Germinal center (tissue), 1 donor: ENCODE data around the gene ANKFY1.
"Not testable (repeated sequence)": the region's sequence is repeated elsewhere in the genome, so short reads cannot be mapped to it uniquely, and the experiment has no call there.

Experiments
- DNase-seq: peaks from one replicate; pipeline ENCODE4 v3.0.0; 2012; ENCODE audit warnings: mixed read lengths, low spot score

The ANKFY1 gene

DNA sequence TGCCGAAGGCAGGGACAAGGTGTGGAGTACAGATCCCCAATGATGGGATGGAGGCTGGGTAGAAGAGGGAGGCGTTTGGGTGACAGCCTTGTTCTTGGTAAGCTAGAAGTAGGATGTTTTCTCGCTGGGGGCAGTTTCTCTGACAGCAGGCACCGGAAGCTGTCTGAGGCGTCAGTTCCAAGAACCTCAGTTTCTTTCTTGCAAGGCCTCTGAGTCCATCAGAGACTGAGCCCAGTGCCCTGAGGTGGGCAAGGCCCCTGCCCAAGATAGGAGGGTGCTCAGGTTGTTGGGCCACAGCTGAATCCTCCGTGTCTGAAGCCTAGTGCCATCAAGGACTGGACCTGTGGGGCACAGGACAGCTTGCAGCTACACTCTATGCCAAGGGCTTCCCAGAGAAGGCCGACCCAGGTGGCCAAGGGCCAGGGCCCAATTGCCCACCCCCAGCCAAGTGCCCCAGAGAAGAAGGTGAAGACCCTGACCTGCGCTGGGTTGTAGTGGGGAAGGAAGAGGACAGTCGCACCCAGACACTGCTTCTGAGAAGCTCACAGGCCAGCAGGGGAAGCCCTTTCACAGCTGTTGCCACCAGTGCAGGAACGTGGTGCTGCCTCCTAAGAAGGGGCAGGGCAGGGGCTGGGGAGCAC, 107.7 kb downstream of the ANKFY1 start:
- DNase-seq = no peak

DNA sequence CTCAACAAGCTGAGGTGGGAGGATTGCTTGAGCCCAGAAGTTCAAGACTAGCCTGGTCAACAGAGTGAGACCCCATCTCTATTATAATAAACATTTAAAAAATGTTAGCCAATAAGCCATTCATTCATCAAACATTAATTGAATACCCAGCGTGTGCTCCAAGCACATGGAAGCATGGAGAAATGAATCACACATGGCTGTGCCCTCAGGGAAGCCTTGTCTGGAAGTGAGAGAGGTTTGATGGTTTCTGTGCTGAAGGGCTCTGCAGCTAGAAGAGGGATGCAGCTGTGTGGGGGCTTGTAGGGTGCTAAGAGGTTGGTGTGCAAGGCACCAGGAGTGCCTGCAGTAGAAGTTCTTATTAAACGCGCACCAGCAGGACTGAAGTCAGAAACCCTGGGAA, 109.6 kb downstream of the ANKFY1 start:
- no peak for DNase-seq

DNA sequence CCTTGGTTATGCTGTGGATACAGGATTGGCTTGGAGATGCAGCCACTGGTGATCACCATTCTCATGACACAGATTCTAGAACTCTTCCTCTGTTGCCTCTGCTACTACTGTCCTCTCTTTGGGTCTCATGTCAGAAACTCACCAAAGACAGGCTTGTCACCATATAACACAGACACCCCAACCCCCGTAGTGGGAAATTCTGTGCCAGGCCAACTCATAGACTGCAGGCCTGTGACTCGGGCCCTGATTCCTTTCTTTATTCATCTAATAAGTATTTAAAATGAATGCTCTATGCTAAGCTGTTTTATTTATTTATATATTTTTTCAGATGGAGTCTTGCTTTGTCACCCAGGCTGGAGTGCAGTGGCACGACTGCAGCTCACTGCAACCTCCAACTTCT, 111.3 kb downstream of the ANKFY1 start:
- DNase-seq = no peak

DNA sequence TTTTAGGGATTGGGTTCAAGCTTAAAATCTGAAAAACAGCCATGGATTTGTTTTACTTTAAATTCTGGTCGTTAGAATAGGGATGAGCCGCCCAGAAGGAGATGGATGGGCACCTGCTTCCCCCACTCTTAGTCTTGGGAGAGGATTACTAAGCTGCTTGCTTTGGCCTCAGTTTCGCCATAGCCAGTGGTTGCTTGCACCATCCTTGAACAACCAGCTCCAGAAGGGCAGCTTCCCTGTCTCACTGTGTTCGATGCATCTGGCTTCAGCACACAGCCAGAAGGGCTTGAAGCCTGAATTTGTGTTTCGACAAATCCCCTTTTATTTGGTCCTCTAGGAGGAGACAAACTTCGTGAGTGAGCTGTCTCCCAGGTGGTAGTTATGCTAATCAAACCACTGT, 113.7 kb downstream of the ANKFY1 start:
- DNase-seq = no peak

DNA sequence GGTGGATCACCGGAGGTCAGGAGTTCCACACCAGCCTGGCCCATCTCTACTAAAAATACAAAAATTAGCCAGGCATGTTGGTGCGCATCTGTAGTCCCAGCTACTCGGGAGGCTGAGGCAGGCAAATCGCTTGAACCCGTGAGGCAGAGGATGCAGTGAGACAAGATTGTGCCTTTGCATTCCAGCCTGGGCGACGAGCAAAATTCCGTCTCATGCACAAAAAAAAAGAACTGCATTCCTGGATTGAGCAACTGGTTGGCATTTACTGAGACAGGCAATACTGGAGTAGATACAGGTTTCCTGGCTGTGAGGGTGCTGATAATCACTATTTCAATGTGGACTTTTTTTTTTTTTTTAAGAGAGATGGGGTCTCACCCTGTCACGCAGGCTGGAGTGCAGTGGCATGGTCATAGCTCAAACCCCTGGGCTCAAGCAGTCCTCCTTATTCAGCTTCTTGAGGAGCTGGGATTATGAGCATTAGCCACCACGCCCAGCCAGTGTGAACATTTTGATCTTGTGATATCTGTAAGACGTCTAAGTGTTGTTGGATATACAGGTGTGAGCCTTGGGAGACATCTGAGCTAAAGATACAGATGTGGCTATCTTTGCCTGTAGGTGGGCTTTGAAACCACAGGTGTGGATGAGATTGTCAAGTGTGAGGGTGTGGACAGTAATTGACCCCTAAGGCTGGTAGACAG, 115.0 kb downstream of the ANKFY1 start:
- no peak for DNase-seq

DNA sequence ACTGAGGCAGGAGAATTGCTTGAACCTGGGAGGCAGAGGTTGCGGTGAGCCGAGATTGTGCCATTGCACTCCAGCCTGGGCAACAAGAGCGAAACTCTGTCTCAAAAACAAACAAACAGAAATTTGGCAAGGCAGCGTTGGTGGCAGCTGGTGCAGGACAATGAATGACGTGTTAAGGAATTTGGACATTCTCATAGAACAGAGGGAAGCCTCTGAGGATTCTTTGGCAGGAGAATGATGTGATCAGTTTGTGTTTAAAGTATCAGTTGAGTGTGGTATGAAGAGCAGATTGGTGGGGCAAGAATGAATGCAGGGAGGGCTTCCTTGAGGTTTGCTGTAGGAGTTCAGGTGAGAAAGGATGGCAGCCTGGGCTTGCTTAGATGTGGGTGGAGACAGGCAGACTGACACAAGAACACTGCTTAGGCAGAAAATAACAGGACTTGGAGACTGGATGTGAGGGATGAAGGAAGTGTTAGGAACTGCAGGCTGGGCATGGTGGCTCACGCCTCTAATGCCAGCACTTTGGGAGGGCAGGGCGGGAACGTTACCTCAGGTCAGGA, 115.9 kb downstream of the ANKFY1 start:
- DNase-seq = no peak

DNA sequence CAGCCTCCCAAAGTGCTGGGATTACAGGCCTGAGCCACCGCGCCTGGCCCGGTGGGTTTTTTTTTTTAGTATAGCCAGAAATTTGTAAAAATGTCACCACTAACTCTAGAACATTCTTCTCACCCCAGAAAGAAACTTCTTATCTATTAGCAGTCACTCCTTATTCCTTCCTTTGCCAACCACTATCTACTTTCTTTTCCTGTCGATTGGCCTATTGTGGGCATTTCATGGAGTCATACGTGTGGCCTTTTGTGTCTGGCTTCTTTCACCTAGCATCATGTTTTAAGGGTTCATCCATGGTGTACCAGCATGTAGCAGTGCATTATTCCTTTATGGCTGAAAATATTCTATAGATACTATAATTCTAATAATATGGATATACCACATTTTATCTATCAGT, 117.1 kb downstream of the ANKFY1 start:
- DNase-seq = no peak

DNA sequence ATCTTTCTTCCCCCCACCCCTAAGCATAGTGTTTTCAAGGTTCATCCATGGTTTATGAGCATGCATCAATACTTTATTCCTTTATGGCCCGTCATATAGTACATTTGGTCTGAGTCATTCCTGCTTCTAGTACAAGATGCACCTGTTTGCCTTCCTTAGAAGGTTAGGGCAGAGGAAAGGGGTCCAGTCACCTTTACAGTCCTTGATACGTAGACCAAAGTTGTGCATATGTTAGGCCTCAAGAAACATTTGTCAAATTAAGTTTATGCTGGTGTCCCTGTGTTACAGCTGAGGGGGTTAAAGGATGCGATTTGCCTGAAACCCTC, 119.4 kb downstream of the ANKFY1 start:
- no peak for DNase-seq

DNA sequence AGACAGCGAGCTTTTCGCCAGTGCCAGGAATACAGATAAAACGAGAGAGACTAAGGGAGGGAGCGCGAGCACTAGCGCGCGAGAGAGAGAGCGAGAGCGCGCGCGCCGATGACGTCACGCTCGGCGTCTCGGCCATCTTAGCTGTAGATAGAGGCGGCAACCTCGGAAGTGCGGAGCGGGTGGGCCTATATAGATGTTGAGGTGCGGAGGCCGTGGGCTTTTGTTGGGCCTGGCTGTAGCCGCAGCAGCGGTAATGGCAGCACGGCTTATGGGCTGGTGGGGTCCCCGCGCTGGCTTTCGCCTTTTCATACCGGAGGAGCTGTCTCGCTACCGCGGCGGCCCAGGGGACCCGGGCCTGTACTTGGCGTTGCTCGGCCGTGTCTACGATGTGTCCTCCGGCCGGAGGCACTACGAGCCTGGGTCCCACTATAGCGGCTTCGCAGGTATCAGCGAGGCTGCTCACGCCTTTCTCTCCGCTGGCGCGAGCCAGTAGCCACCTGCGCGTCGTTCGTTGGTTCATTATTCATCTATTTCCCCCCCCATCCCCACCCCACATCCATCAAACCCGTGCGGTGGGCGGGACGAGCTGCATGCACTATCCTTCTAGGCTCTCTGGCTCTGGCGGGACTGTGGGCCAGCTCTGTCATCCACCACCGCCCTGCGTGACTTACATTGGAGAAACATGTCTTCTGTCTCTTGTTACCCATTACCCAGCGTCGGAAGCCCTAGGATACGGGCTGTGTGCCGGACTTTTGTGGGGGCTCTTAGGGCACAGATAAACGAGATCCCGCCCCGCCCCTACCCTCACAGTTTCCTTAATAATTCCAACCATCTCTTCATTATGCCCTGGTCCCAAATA, 120.0 kb downstream of the ANKFY1 start:
- peak; percentile 90 for DNase-seq

DNA sequence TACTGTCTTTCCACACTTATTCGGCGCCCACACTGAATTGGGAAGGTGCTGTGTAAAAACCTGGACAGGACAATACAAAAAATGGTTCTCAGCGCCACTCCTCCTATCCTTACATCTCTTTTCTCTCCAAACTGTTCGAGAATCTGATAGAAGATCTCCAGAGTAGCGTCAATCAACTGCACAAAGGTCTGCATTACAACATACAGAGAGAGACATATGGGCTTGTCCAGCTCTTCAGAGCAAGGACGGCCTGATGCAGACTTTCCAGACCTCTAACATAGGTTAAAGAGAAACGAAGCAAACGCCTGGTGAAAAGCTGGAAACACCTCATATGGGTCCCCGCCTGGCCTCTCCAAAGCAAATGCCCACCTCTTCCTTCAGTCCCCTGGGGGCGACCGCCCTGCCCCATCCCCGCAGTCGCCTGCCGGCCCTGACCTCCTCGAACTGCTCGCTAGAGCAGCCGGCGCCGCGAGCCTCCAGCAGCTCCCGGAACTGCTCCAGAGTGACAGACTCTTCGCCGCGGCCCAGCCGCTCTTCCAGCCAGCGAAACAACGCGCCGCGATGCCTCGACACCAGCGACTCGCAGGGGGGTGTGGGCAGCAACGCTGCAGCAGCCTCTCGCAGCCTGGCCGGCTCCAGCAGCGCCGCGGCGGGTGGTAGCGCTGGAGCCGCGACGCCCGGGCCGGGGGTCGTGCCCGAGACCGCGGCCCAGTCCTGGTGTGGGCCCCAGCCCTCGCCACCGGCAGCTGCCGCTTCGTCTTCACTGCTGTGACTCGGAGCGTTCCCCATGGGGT, 121.5 kb downstream of the ANKFY1 start:
- DNase-seq = peak; percentile 45

DNA sequence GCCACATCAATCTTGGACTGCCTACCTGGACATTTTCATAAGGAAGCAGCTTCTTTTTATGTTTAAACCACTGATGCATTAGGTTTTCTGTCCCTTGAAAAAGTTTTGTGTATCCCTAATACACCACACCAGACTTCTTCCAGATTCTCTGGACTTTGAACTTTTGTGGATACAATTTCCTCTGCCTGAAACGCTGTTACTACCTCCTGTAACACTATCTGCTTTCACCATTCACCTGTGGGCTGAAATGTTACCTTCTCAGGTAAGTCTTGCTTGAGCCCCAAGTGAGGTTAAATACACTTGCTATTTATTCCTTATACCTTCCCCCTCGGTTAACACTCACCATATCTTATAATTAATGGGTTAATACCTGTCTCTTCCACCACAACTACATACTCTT, 123.7 kb downstream of the ANKFY1 start:
- no peak for DNase-seq

DNA sequence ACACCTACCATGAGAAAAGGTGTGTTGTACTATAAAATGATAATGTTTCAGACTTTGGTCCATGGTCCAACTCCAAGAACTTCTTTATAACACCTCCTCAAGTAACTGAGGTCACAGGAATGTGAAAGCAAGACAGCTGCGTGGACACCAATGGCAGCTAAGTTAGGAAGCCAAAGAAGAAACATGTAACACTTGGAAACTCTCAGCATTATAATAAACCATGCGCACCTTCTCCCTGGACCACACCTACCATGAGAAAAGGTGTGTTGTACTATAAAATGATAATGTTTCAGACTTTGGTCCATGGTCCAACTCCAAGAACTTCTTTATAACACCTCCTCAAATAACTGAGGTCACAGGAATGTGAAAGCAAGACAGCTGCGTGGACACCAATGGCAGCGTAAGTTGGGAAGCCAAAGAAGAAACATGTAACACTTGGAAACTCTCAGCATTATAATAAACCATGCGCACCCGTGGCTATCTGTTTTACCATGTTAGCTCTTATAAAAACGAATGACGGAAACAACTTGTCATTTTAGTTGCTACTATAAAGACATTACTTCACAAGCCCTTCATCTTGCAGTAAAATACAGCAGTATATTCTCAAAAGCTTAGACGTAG, 124.8 kb downstream of the ANKFY1 start:
- DNase-seq = not testable (repeated sequence)

DNA sequence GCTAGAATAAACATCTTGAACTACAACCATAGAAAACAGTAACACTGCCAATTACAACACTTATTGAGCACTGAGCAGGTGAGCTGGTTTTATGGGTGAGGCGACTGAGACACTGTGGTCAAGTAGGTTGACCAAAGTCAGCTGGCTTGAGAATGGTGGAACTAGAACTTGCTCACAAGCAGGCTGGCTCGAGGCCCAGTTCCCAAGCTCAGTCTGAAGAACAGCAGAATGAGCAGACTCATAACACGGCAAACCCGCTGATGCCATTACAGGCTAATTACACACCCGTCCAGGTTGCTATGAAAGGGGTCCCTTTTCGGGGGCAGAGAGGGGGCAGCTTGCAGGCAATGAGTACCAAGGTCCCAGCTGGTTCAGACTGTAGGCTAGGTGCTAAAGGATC, 127.4 kb downstream of the ANKFY1 start:
- DNase-seq = no peak

DNA sequence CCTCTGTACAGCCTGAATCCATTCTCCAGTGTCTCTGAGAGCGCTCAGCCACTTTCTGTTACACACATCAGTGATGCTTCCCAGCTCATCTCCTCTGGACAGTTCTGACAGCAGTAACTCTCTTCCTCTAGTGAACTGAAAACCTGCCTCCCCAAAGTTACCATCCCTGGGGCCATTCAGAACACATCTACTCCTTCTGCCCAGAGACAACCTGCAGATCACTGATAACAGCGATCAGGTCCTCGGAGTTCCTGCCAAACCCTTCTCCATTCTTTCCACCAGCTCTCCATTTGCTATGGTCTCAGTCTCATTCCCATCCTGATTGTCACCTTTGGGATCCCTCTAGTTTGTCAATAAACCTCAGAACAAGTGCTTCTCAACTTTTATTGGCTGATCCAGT, 128.3 kb downstream of the ANKFY1 start:
- DNase-seq = no peak

DNA sequence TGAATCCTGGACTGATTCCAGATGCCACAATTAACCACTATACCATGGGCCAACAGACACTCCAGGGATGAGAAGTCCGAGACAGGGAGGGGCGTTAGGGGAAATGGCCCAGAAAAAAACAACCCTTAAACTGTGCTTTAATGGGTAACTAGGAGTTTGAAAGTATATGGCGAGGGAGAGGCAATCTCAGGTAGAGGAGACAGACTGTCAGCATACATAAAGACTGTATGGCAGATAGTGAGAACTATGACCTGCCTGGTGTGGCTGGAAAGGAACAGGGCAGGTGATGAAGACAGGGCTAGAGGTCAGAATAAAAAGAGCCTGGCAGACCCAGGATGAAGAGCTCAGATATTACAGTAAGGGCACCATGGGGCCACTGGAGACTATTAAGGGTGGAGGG, 129.1 kb downstream of the ANKFY1 start:
- DNase-seq = no peak

DNA sequence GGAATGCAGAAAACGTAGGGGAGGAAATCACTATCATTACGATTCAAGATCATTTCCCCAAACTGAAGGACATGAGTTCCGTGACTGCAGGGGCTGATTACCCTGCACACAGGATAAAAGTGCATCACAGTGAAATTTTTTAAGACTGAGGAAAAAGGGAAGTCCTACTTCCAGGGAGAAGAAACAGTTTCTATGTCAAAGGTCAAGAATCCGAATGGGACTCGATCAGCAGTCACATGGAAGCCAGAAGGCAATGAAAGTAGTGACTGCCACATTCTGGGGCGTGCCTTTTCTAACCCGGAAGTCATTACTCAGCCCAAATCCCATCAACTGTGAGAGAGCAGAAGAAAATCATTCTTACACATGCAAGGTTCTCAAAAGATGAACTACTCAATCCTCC, 133.1 kb downstream of the ANKFY1 start:
- no peak for DNase-seq

DNA sequence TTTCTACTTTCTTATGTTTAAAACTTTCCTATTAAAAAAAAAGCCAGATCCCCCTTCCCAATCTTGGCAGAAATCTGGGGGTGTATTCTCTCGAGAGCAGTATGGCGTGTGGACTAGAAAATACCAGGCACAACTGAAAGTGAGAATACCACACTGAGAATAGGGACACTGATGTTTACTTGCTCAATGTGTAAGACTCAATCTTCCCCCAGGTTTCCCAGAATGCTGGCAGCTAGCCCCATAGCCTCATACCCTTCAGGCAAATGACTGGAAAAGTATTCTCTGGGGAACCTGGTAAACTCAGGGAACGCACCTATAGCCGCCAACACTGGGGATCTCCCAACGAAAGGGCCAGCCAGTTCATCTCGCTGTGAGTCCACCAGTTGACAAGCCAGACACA, 136.2 kb downstream of the ANKFY1 start:
- DNase-seq = no peak

DNA sequence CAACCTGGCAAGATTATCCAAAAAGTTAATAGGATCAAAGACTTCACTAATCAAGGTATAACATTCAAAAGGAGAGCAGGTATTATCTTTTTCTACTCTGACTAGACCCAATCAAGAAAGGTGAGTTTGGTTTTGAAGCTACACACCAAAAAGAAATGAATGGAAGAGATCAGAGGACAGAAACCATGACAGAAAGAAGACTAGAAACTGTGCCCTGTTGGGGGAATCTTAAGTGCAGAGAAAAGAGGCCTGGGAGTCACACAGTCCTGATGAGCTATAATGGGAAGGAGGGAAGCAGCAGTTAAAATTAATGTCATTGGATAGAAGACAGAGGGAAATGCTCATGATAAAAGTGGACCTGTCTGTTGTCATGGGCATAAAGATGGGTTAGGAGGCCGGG, 138.2 kb downstream of the ANKFY1 start:
- DNase-seq = no peak

DNA sequence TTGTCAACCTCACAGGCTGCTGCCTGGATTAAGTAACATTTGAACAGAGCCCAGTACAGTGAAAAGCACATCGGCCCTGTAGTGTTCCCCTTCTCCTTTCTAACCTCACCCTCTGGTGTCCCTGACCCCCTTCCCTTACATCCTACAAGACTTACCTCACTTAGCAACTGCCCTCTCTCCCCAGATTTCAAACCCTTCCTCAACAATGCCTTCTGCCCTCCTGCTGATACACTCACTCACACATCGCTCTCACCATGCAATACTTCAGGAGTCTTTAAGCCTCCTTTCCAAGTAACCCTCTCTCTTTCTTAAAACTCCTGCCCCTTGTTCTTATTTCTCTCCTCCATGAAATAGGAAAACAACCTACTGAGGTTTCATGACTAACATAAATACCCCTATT, 138.8 kb downstream of the ANKFY1 start:
- DNase-seq = no peak

DNA sequence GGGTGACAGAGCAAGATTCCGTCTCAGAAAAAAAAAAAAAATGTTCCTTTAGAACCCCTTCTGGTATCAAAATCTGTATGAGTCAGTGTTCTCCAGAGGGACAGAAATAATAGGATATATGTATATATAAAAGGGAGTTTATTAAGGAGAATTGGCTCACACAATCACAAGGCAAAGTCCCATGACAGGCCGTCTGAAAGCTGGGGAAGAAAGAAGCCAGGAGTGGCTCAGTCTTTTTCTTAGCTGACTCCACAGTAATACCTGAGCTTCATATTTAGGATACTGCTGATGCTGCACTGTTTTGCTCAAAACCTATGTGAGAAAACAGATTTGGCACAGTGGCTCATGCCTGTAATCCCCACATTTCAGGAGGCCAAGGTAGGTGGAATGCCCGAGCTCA, 143.4 kb downstream of the ANKFY1 start:
- DNase-seq = no peak

DNA sequence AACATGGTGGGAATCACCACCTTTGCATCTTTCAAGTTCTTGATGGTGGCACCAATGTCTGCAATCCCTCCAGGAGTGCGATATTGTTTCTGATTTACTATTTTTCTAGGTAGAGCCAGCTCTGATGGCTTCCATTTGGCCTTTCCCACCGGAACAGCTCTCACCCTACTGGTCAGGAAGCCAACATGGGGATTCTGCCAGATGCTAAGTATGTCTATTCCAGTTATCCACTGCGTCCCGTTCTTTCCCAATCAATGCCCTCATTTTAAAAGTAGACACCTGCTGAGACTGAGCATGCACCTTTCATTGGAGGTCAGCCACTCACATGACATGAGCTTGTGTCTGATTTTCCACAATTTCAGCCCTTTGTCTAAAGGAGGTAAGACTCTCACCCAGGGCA, 144.5 kb downstream of the ANKFY1 start:
- DNase-seq = no peak
